ENCODE measurements around the gene CDHR3.

Gene CDHR3

GRCh38 chr7:106052681-106053080 is 89.6 kb downstream of the CDHR3 start:
- DNase-seq: no peak

DNA sequence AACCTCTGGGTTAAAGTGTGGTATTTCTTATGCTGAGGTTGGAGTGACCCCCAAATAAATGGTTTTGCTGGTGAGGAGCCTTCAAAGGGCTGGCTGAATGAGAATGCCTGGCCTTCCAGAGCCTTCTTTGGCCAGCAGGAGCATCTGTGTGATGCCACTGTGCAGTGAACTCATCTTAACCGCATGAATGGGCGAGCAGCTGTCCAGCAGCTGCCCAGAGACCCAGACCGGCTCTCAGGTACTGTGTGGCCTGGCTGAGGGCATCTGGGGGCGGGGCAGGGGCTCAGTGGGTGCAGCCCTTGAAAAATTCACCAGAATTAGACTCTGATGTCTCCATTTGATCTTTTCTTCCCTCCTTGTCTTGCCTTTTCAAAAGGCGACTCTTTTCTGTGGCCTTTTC is 90.0 kb downstream of the CDHR3 start:
- no peak for DNase-seq

GRCh38 chr7:106054156-106054910 is 91.3 kb downstream of the CDHR3 start:
- DNase-seq: no peak

GRCh38 chr7:106054971-106055532 is 92.0 kb downstream of the CDHR3 start:
- DNase-seq: no peak

DNA sequence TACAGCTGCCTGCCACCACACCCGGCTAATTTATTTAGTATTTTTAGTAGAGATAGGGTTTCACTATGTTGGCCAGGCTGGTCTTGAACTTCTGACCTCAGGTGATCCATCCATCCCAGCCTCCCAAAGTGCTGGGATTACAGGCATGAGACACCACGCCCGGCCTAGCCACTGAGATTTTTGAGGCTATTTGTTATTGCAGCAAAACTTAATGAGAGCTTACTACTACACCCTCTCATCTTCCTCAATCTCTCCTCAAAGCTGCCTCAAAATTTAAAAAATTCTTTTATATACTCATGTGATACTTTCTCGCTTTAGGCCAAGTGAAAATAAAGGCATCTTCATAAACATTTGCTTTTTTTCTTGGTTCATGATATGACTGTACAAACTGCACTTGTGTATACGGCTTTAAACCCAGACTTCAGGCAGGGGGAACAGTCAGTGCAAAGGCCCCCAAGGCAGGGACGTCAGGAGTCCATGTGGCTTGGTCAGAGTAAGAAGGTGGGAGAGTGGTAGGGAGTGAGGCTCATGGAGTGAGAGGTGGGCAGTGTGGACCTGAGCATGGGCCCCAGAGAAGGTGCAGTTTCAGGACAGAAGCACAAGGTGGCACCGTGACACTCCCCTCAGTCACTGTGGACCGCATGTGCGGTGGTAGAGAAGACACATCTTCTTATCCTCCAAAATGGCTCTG is 93.6 kb downstream of the CDHR3 start:
- DNase-seq: no peak

DNA sequence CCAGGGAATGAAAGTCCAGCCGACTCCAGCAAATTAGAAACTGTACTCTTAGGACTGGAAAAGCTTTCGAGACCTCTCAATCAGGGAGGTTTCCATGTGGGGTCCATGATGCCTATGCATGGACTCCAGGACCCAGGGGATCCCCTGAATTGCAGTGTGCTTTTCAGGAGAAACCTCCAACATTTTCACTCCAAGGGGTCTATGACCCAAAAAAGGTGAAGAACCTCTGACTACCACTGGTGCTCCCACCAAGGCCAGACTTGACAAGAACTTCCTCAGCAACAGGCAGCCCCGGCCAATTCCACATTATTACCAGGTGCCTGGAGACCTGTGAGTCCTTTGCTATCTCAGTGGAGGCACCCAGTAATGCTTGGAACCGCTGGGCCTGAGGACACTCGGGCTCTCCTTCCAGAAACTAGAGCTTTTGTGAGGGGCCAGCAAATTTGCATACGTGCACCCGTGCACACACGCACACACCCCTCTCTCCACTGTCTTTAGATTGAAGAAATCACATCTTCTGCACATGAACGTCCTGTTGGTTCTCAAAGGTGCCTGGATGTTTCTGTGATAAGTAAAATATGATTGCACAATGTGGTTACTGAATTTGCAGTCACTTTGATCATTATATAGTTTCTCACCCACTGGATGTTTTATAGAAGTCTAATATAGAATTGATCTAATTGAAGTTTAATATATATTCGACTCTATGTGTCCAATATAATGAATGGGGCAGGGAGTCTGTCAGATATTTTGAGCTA is 94.3 kb downstream of the CDHR3 start:
- DNase-seq: peak; percentile 38

GRCh38 chr7:106057962-106058927 is 95.2 kb downstream of the CDHR3 start:
- no peak for DNase-seq

DNA sequence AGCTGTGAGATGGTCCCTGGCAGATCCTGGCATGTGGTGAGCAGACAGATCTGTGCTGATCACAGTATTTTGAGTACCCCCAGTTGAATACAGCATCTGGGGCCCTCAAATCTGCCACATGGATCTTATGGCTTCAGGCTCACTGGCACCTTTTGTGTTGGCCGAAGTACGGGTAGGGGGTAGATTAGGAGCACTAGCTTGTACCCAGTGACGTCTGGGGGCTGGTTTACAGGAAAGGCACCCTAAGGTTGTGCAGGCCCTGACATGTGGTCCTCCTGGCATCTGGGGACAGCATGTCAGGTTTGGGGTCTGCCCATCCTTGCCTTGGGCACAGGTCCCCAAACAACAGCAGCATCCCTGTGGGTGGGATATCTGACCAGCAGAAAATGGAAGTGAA is 95.9 kb downstream of the CDHR3 start:
- DNase-seq: no peak

- no peak for DNase-seq
These were observed 96.5 kb downstream of the CDHR3 start for GRCh38 chr7:106059556-106059955.

DNA sequence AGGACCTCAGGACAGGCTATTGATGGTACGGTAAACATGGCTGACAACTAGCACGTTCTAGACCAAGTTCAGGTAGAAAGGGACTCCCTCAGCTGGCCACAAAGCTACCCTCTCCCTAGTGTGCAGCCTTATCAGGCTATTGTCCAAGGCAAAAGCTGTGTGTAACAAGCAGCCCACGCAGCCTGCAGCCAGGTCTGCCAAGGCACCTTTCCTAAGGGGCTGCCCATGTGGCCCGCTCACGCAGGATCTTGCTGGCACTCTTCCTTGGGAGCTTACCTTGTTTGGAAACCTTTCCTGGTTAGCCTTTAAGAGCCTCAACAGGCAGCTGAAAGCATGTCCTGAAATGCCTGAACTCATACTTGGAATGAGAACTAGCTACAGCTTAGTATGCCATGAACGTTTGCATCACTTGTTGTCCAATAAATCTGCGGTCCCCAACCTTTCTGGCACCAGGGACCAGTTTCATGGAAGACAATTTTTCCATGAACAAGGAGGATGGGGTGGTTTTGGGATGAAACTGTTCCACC is 97.4 kb downstream of the CDHR3 start:
- DNase-seq: no peak

- no peak for DNase-seq
These were observed 98.4 kb downstream of the CDHR3 start for GRCh38 chr7:106061301-106061979.

GRCh38 chr7:106062006-106062405 is 98.9 kb downstream of the CDHR3 start:
- no peak for DNase-seq

DNA sequence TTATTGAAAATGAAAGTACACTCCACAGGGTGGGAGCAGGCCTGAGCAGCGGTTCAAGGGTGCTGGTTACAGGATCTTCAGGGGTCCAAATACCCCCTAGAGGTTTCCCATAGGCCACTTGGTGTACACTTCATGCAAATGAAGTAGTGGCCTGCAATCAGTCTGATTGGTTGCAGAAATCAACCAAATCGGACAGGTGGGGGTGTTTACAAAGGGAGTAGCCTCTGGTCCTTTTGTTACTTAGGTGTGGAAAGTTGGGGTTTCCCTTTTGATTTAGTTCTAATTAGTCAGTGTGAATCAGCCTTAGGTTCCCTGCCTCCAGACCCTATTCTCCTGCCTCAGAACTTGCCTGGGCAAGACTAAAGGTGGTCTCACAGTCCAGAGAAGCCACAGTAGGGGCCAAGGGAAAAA is 99.5 kb downstream of the CDHR3 start:
- no peak for DNase-seq

DNA sequence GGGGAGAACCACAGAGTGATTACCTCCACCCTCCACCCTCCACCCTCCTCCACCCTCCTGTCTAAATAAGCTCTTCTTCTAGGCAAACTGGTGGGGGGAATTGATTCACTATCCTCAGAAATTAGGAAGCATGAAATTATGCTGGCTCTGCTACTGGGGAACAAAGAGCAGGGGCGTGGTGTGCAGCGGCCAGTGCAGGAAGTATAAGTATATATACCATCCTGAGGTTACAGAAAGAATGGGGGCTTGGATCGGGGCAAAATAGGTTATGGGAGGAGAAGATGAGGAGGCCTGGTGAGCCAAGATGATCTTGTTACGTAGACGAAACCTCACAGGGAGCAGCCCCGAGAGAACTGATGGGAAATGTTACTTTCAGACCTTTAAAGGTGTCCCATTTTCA is 100.0 kb downstream of the CDHR3 start:
- no peak for DNase-seq

DNA sequence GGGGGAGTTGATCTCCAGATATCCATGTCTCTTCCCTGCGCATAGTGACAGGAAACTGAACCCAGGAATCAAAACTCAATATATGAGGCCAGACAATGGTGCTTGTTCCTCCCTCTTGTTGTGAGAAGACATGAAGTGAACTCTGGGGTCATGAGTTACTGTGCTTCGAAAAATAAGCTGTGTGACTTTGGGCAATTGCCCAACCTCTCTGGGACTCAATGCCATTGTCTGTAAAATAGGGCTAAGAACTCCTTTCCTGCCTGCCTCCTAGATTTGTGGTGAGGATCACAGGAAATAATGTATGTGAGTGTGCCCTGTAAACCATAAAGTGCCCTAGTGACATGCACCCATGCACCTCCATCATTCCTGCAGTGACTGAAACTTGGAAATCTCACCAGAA is 100.6 kb downstream of the CDHR3 start:
- no peak for DNase-seq

DNA sequence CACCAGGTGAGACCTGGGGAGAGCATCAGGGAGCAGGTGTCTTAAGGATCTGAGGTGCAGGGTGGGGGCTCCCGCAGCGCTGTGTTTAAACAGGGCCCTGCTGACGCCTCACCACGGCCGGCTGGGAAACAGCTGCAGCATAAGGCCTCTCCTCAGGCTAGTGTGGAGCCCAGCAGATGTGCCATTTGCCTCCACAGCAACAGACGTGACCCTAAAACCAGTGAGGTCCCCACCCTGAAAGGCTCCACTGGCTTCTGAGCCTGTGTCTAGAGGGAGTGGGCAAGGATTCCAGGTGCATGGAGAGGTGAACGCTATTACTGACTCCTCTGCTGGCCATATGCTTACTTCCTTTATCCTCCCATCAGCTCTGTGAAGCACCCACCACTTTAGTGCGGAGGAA is 101.3 kb downstream of the CDHR3 start:
- no peak for DNase-seq

DNA sequence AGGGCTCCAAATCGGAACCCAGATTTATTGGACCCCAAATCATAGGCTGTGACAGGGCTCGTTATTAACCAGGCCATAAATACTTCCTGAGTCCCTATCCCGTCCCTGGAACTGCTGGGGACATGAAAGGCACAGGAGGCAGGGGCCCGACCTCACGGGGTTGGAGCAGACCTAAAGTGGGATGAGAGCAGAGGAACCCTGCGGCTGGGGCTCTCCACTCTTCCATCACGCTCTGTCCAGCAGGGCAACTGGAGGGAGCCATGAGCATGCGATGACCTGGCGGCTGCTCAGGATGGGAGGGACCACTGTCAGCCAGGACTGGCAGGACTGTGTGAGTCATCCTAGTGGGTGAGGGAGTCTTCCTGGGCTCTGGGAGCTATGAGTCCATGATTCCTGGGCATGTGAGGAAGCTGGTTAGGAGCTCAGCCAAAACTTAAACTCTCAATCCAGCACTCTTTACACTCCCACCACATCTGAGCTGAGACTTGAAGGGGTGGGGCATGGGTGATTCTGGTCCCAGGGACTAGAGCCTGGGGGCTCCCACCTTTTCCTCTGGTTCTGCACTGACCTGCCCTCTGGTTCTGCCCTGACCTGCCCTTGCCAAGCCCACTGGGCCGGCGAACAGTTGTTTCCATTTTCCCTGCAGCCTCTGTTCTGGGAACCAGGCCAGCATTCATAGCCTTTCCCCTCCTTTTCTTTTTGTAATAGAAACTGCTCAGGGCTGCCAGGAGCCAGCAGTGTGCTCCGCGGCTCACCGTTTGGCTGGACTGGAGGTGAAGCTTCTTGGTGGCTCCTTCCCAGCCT is 101.9 kb downstream of the CDHR3 start:
- DNase-seq: peak; percentile 73

DNA sequence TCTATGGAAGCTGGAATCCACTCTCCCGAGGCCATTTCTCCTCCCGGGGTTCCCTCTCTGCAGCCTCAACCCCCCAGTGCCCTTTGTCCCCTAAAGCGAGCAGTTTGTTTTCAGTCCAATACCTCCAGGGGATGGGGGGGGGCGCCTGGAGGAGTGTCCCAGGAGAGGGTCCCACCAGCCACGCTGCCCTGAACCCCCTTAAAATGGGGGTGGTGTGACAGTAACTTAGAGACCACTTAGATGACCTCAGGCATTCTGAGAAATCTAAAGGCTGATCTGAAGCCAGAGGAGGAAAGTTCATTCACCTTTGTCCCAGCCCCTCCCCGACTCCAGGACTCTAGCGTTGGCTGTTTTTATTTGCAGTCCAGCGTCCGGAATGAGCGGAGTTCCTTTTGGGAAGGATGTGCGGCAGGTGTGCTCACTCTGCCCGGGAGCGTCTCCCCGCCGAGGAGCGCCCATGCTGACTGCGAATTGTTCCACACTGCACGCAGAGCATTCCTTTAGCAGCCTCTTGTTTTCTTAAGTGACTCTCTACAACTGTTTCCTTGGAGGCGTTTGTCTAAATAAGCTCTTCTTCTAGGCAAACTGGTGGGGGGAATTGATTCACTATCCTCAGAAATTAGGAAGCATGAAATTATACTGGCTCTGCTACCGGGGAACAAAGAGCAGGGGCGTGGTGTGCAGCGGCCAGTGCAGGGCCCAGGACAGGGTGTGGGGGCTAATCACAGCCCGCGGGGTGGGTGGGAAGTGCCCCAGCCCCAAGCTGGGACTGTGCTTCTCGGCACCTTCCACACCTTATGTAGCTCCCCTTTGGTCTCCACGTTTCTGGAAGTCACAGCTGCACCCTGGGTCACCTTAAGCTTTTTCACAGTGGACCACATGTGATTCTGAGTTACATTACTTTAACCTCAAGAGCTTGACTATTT is 102.8 kb downstream of the CDHR3 start:
- no peak for DNase-seq

DNA sequence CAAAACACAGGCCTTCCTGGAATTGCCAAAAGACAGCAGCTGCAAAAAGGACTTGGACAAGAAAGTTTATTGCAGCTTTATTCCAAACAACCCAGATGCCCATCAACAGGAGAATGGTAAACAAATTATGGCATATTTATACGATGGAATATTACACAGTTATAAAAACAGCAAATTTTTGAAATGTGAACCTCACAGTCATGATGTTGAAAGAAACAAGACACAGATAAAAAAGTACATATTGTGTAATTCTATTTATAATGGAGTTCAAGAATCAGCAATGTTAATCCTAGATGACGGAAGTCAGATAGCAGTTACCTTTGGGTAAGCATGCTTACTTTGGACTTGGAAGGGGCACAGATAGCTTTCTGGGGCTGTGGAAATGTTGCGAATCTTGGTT is 104.6 kb downstream of the CDHR3 start:
- no peak for DNase-seq
